Tibial nerve (tissue), 3 donors: ENCODE results near the gene C3orf52.

Experiments used
- POLR2A ChIP-seq, 2 donors: fragments of 450-650 bp; IDR thresholded peaks; one replicate each; pipeline ENCODE4 v1.6.1; 2017; ENCODE audit warnings: antibody characterized with exemption in 2 of 2, mild to moderate bottlenecking in 2 of 2, moderate library complexity in 2 of 2
- TF ChIP-seq, protein P1 (sequence below), 5 experiments: fragments of 200-600 bp in 3 of 5; fragments of 450-650 bp in 2 of 5; sonication (generic) in 3 of 5; IDR thresholded peaks; one replicate each; pipeline ENCODE4 v1.5.1; 2016 to 2019; ENCODE audit warnings: antibody characterized with exemption in 5 of 5, mild to moderate bottlenecking in 3 of 5, moderate library complexity in 2 of 5

DNA sequence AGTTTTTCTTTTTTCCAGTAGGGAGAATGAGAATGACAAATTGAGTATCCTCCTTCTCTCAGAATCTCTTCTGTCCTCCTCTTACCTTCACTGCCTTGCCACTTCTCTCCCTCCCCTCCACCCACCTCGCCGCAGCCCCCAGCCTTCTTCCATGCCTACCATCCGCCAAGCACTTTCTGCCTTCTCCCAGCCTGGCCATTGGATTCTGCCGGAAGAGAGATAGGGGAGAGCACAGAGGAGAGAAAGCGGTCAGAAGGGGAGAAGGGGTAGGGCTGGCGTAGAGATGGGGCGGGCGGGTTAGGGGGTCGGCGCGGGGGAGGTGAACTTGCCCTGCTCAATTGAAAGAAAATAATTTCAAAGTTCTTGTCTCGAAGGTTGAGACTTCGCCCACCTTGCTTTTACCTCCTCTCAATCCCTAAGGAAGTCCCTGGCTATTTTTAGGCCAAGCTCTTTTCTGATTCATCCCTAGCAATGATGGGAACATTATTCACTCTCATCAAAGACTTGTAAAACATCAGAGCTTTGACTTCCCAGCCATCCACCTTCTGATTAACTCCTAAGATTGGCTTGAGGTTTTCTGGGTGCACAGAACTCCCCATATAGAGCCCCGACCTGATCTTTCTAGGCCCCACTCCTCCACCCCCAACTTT is 811 bp downstream of the C3orf52 start:
- TF ChIP-seq, protein P1, sequence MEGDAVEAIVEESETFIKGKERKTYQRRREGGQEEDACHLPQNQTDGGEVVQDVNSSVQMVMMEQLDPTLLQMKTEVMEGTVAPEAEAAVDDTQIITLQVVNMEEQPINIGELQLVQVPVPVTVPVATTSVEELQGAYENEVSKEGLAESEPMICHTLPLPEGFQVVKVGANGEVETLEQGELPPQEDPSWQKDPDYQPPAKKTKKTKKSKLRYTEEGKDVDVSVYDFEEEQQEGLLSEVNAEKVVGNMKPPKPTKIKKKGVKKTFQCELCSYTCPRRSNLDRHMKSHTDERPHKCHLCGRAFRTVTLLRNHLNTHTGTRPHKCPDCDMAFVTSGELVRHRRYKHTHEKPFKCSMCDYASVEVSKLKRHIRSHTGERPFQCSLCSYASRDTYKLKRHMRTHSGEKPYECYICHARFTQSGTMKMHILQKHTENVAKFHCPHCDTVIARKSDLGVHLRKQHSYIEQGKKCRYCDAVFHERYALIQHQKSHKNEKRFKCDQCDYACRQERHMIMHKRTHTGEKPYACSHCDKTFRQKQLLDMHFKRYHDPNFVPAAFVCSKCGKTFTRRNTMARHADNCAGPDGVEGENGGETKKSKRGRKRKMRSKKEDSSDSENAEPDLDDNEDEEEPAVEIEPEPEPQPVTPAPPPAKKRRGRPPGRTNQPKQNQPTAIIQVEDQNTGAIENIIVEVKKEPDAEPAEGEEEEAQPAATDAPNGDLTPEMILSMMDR (IDR thresholded peaks at IDR 0.05), result peak in 1 of 5 experiments; percentile 2
- no peak for TF ChIP-seq POLR2A (IDR thresholded peaks at IDR 0.05)
